Trophoblast cell (in vitro differentiated cells and primary cell): Measurements from ENCODE around the gene ZFAND3.

ENCODE experiments used
- DNase-seq, 2 donors: peaks; one replicate each; pipeline ENCODE4 v3.0.0-alpha.2; 2016
- H2AFZ ChIP-seq: 2 replicates; pipeline ENCODE4 v1.6.1; 2013; ENCODE audit warnings: low read length, moderate library complexity, mild to moderate bottlenecking; ENCODE audit not compliant: insufficient read depth, poor library complexity
- H2AK5ac ChIP-seq: 2 replicates; pipeline ENCODE4 v1.6.1; 2013; ENCODE audit warnings: mild to moderate bottlenecking, low read length
- H2BK120ac ChIP-seq: 2 replicates; pipeline ENCODE4 v1.6.1; 2013; ENCODE audit warnings: low read length, mild to moderate bottlenecking, moderate library complexity; ENCODE audit not compliant: insufficient read depth, poor library complexity
- H2BK12ac ChIP-seq: 2 replicates; pipeline ENCODE4 v1.6.1; 2013; ENCODE audit warnings: mild to moderate bottlenecking, low read length, moderate library complexity
- H2BK5ac ChIP-seq: 2 replicates; pipeline ENCODE4 v1.6.1; 2013; ENCODE audit warnings: low read length, low read depth, moderate library complexity, mild to moderate bottlenecking; ENCODE audit not compliant: poor library complexity
- H3K14ac ChIP-seq: 2 replicates; pipeline ENCODE4 v1.6.1; 2013; ENCODE audit warnings: mild to moderate bottlenecking, low read length
- H3K18ac ChIP-seq: 2 replicates; pipeline ENCODE4 v1.6.1; 2013; ENCODE audit warnings: mild to moderate bottlenecking, low read length
- H3K23ac ChIP-seq: 2 replicates; pipeline ENCODE4 v1.6.1; 2013; ENCODE audit warnings: low read length
- H3K27ac ChIP-seq: 2 replicates; pipeline ENCODE4 v1.5.1; 2013; ENCODE audit warnings: low read depth, mild to moderate bottlenecking, inconsistent platforms, low read length, moderate library complexity
- H3K27me3 ChIP-seq: 2 replicates; pipeline ENCODE4 v1.6.1; 2013; ENCODE audit warnings: inconsistent platforms, mild to moderate bottlenecking, low read length, moderate library complexity; ENCODE audit not compliant: insufficient read depth
- H3K36me3 ChIP-seq, 2 experiments: 1 replicate in 1 of 2; 2 replicates in 1 of 2; pipeline ENCODE4 v1.6.1; 2013; ENCODE audit warnings: low read length in 2 of 2, mild to moderate bottlenecking in 2 of 2, moderate library complexity in 1 of 2; ENCODE audit not compliant: insufficient read depth in 2 of 2, control insufficient read depth in 1 of 2
- H3K4ac ChIP-seq: 2 replicates; pipeline ENCODE4 v1.6.1; 2013; ENCODE audit warnings: low read depth, mild to moderate bottlenecking, low read length, moderate library complexity
- H3K4me1 ChIP-seq, 2 experiments: 1 replicate in 1 of 2; 2 replicates in 1 of 2; pipeline ENCODE4 v1.6.1; 2013; ENCODE audit warnings: low read length in 2 of 2, mild to moderate bottlenecking in 2 of 2, moderate library complexity in 1 of 2; ENCODE audit not compliant: insufficient read depth in 2 of 2, control insufficient read depth in 1 of 2
- H3K4me2 ChIP-seq: 2 replicates; pipeline ENCODE4 v1.6.1; 2013; ENCODE audit warnings: inconsistent platforms, mild to moderate bottlenecking, low read length, moderate library complexity
- H3K4me3 ChIP-seq: 2 replicates; pipeline ENCODE4 v1.5.1; 2013; ENCODE audit warnings: mild to moderate bottlenecking, low read depth, low read length, inconsistent platforms
- H3K79me1 ChIP-seq: one replicate; pipeline ENCODE4 v1.6.1; 2013; ENCODE audit warnings: low read length
- H3K79me2 ChIP-seq: 2 replicates; pipeline ENCODE4 v1.6.1; 2013; ENCODE audit warnings: low read length, mild to moderate bottlenecking; ENCODE audit not compliant: control insufficient read depth, insufficient read depth, poor library complexity
- H3K9ac ChIP-seq: 2 replicates; pipeline ENCODE4 v1.6.1; 2013; ENCODE audit warnings: mild to moderate bottlenecking, low read length
- H3K9me3 ChIP-seq: 2 replicates; pipeline ENCODE4 v1.6.1; 2013; ENCODE audit warnings: low read depth, mild to moderate bottlenecking, control low read depth, inconsistent platforms, low read length; ENCODE audit not compliant: insufficient read depth
- H4K12ac ChIP-seq: 2 replicates; pipeline ENCODE4 v1.6.1; 2013; ENCODE audit warnings: low read depth, mild to moderate bottlenecking, low read length, moderate library complexity
- H4K8ac ChIP-seq: 2 replicates; pipeline ENCODE4 v1.6.1; 2013; ENCODE audit warnings: low read depth, mild to moderate bottlenecking, low read length, moderate library complexity
- H4K91ac ChIP-seq: one replicate; pipeline ENCODE4 v1.6.1; 2013; ENCODE audit warnings: low read depth, mild to moderate bottlenecking, low read length, moderate library complexity
- WGBS: extraction: QIAGEN DNeasy Blood & Tissue Kit; methylation state at CpG from one replicate; pipeline ENCODE4 v1.1.7; 2013; ENCODE audit warnings: missing lambda C conversion rate; ENCODE audit not compliant: insufficient read length, insufficient coverage; ENCODE audit errors: extremely low coverage; 5-methylcytosine and 5-hydroxymethylcytosine counted together

Gene ZFAND3

DNA sequence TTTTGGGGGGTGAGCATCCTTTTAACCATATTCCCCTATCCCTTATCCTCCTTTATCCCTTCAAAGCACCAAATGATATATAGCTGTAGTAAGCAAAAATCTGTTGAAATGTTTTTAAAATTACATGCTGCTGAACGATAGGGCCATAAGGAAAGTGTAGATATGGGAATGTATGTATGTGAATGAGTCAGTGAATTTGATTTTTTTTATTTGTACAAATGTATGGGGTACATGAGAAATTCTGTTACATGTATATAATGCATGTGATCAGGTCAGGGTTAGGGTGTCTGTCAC lies 327.2 kb downstream of the ZFAND3 start:
- Histone ChIP-seq H4K91ac (no peak overlapping the region), H3K4me2 (no peak overlapping the region), H3K4me1 (peaks cover 6 to 7% of the 10 kb centered on the region in 2 experiments), H2BK5ac (no peak overlapping the region), H4K12ac (no peak overlapping the region), H3K4ac (no peak overlapping the region), H2AK5ac (no peak overlapping the region), H4K8ac (no peak overlapping the region), H3K36me3 (peaks cover 3 to 8% of the 10 kb centered on the region in 2 experiments), H3K18ac (no peak overlapping the region), H3K79me1 (no peaks in the 10 kb centered on the region), H3K14ac (no peak overlapping the region), H3K27ac (no peak overlapping the region), H2BK12ac (no peak overlapping the region), H3K9ac (no peak overlapping the region), H2AFZ (no peak overlapping the region), H3K79me2 (no peaks in the 10 kb centered on the region), H3K23ac (no peak overlapping the region), H2BK120ac (no peak overlapping the region), H3K9me3 (no peaks in the 10 kb centered on the region), H3K4me3 (no peak overlapping the region), H3K27me3 (no peaks in the 10 kb centered on the region)
- WGBS, result no CpG with 5 or more reads among the region's 1 CpG
- no peak for DNase-seq

DNA sequence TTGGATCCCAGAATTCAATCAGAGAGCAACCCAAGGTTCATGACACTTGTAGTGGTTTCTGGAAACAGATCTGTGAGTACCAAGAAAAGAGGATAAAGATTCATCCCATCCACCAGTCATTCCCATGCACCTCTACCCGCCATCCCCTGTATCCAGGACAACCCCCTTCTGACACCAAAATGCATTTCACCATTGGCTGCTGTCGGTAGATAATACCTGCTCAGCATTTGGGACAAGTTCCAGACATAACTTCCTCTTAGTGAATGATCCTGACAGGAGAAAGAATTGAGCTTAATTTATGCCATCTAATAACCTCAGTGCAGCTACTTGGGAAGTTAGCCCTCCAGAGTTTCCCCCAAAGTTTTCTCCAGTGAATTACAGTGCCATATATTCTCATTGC lies 329.1 kb downstream of the ZFAND3 start:
- no peak overlapping the region for H2BK12ac ChIP-seq
- no peak overlapping the region for H3K4me3 ChIP-seq
- H2AFZ ChIP-seq, result no peak overlapping the region
- no peak overlapping the region for H2BK120ac ChIP-seq
- no peak for DNase-seq
- H4K8ac ChIP-seq, result no peak overlapping the region
- no peaks in the 10 kb centered on the region for H3K27me3 ChIP-seq
- H3K4me1 ChIP-seq, result peaks cover 6 to 7% of the 10 kb centered on the region in 2 experiments
- H2AK5ac ChIP-seq, result no peak overlapping the region
- no peak overlapping the region for H4K91ac ChIP-seq
- no CpG with 5 or more reads among the region's 2 CpGs for WGBS
- H3K18ac ChIP-seq, result no peak overlapping the region
- H2BK5ac ChIP-seq, result no peak overlapping the region
- H3K79me2 ChIP-seq, result no peaks in the 10 kb centered on the region
- no peaks in the 10 kb centered on the region for H3K9me3 ChIP-seq
- H3K4ac ChIP-seq, result no peak overlapping the region
- H3K23ac ChIP-seq, result no peak overlapping the region
- H3K79me1 ChIP-seq, result no peaks in the 10 kb centered on the region
- no peak overlapping the region for H3K14ac ChIP-seq
- no peak overlapping the region for H3K9ac ChIP-seq
- H4K12ac ChIP-seq, result no peak overlapping the region
- H3K27ac ChIP-seq, result no peak overlapping the region
- no peak overlapping the region for H3K4me2 ChIP-seq
- peaks cover 15 to 20% of the 10 kb centered on the region in 2 experiments for H3K36me3 ChIP-seq

DNA sequence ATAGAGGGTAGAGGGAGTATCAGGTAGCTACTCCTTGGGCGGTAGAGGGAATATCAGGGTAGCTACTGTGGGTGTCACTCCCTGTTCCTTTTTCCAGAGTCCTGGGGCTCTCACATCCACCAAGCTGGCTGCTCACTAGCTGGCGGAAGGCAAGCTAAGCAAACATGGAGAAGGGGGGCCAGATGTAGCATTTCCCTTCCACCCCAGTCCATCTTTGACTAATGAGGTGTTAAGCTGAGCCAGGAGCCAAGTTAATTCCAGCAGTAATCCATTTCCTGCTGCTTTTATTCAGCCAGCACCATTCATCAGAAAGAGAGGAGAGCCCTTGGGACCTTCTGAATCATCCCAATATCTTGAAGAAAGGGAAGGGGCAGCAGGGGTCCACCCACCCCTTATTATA lies 330.0 kb downstream of the ZFAND3 start:
- Histone ChIP-seq H3K4ac (no peak overlapping the region), H3K23ac (no peak overlapping the region), H3K14ac (no peak overlapping the region), H3K79me1 (no peaks in the 10 kb centered on the region), H2AFZ (no peak overlapping the region), H4K91ac (no peak overlapping the region), H3K4me1 (peaks cover 6 to 7% of the 10 kb centered on the region in 2 experiments), H3K9me3 (no peaks in the 10 kb centered on the region), H2AK5ac (no peak overlapping the region), H4K12ac (no peak overlapping the region), H2BK12ac (no peak overlapping the region), H3K79me2 (no peaks in the 10 kb centered on the region), H3K9ac (no peak overlapping the region), H2BK120ac (no peak overlapping the region), H4K8ac (no peak overlapping the region), H2BK5ac (no peak overlapping the region), H3K27me3 (no peaks in the 10 kb centered on the region), H3K18ac (no peak overlapping the region), H3K36me3 (peaks cover 17 to 19% of the 10 kb centered on the region in 2 experiments), H3K4me2 (no peak overlapping the region), H3K4me3 (no peak overlapping the region), H3K27ac (no peak overlapping the region)
- no CpG with 5 or more reads among the region's 2 CpGs for WGBS
- DNase-seq, result no peak

DNA sequence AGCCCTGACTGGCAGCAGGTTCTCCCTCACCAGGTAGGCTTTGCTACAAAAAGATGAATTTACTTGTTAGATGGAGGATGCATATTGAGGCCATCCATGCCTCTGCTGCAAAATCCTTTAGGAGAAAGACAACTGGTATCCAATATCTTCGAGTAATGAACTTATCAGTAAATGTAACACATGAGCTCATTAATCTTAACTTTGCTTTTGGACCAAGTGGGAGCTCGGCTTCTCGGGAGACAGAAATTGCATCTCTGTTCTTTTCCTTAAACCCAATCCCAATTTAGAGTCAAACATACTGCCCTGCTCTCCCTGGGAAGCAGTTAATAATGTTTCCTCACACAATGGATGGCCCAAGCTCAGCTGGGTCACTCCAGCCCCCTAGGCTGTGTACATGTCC lies 330.5 kb downstream of the ZFAND3 start:
- Histone ChIP-seq H3K14ac (no peak overlapping the region), H3K9ac (no peak overlapping the region), H3K18ac (no peak overlapping the region), H2BK12ac (no peak overlapping the region), H2AFZ (no peak overlapping the region), H3K4ac (no peak overlapping the region), H3K27ac (no peak overlapping the region), H3K4me1 (peaks cover 6 to 7% of the 10 kb centered on the region in 2 experiments), H3K79me2 (no peaks in the 10 kb centered on the region), H3K9me3 (no peaks in the 10 kb centered on the region), H3K79me1 (no peaks in the 10 kb centered on the region), H3K27me3 (no peaks in the 10 kb centered on the region), H2AK5ac (no peak overlapping the region), H2BK120ac (no peak overlapping the region), H3K4me2 (no peak overlapping the region), H4K8ac (no peak overlapping the region), H3K36me3 (peaks cover 17 to 21% of the 10 kb centered on the region in 2 experiments), H3K4me3 (no peak overlapping the region), H2BK5ac (no peak overlapping the region), H4K12ac (no peak overlapping the region), H4K91ac (no peak overlapping the region), H3K23ac (no peak overlapping the region)
- no CpG with 5 or more reads among the region's 3 CpGs for WGBS
- DNase-seq, result no peak
